Naive B cell (primary cell): ENCODE data around the gene TXLNG. TPM values are rescaled to one million over a fixed set of nuclear protein-coding genes. Genes with fewer than 3 reads are reported as not detected.

Experiments used
- ATAC-seq, 2 donors: fragments of 150-1000 bp; cut with Tn5 transposase; 2 replicates each; pipeline ENCODE4 v1.10.0; 2021; ENCODE audit warnings: low read depth in 2 of 2, mild to moderate bottlenecking in 2 of 2, moderate library complexity in 2 of 2
- DNase-seq: peaks from one replicate; pipeline ENCODE4 v3.0.0; 2022
- H3K27ac Mint-ChIP-seq, 6 donors: one replicate each; pipeline ENCODE4 v1.8.0; 2020 to 2022; ENCODE audit warnings: mild to moderate bottlenecking in 6 of 6, mixed read lengths in 6 of 6, moderate library complexity in 5 of 6, inconsistent platforms in 2 of 6
- H3K27me3 Mint-ChIP-seq, 3 donors: one replicate each; pipeline ENCODE4 v1.8.0; 2021 to 2022; ENCODE audit warnings: mixed read lengths in 3 of 3, mild to moderate bottlenecking in 1 of 3
- H3K36me3 Mint-ChIP-seq, 2 donors: one replicate each; pipeline ENCODE4 v1.8.0; 2020 to 2022; ENCODE audit warnings: mixed read lengths in 2 of 2, inconsistent platforms in 1 of 2, mild to moderate bottlenecking in 1 of 2
- H3K4me1 Mint-ChIP-seq, 3 donors: one replicate each; pipeline ENCODE4 v1.8.0; 2020 to 2022; ENCODE audit warnings: mixed read lengths in 3 of 3, inconsistent platforms in 1 of 3, mild to moderate bottlenecking in 1 of 3, moderate library complexity in 1 of 3
- H3K4me3 Mint-ChIP-seq, 8 donors: one replicate each; pipeline ENCODE4 v1.8.0; 2020 to 2022; ENCODE audit warnings: mild to moderate bottlenecking in 8 of 8, mixed read lengths in 8 of 8, moderate library complexity in 8 of 8, inconsistent platforms in 2 of 8
- H3K9me3 Mint-ChIP-seq, 7 donors: one replicate each; pipeline ENCODE4 v1.8.0; 2020 to 2022; ENCODE audit warnings: mixed read lengths in 7 of 7, mild to moderate bottlenecking in 5 of 7, inconsistent platforms in 2 of 7, moderate library complexity in 1 of 7
- polyA plus RNA-seq, 6 donors: library from polyadenylated mRNA; unstranded; fragments of 300-500 nt; fragmentation: Illumina TruSeq; gene quantifications; one replicate each; pipeline ENCODE4 v1.2.3, GENCODE V29; 2021; ENCODE audit warnings: low read depth in 6 of 6

TXLNG gene
- polyA plus RNA-seq, 6 donors from 2014 or later: 8.6 to 20.8 (median 15.9) TPM

DNA sequence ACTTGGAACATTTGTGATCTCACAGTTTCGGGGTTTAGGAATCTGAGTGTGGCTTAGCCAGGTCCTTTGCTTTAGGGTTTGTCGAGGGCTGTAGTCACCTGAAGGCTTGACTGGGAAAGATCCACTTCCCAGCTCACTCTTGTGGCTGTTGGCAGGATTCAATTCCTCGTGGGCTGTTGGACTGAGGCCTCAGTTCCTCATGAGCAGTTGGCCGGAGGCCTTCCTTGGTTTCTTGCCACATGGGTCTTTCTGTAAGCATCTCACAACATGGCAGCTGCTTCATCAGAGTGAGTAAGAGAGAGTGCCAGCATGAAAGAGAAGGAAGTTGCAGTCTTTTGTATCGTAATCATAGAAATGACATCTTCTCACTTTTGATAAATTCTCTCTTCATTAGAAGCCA lies 11.1 kb downstream of the TXLNG start:
- no peaks in the 10 kb centered on the region for H3K9me3 Mint-ChIP-seq
- H3K4me1 Mint-ChIP-seq: peaks cover 0 to 7% (median 5%) of the 10 kb centered on the region in 3 donors
- peaks cover 0 to 15% of the 10 kb centered on the region in 2 donors for H3K36me3 Mint-ChIP-seq
- H3K27ac Mint-ChIP-seq: no peak overlapping the region
- ATAC-seq (no peak), DNase-seq (no peak)
- no peak overlapping the region for H3K4me3 Mint-ChIP-seq
- no peaks in the 10 kb centered on the region for H3K27me3 Mint-ChIP-seq

DNA sequence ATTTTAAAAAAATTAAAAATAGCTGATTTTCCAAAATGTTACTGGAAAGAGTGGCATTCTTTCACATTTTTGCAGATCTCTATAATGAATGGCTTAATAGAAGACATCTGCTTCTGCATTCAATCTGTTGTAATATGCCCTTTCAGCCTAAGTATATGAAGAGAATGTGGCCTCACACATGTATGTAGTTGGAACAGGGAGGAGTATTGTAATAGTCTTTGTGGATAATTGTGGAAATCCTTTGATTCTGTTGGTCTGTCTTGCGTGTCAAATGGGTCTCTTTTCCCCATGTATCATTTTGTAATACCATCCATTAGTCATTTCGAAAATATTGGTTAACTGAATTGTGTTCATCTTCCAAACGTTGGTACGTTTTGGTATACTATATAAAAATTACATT lies 11.6 kb downstream of the TXLNG start:
- DNase-seq (no peak), ATAC-seq (no peak)
- Mint-ChIP-seq H3K4me3 (no peak overlapping the region), H3K27ac (peak overlapping the region in 1 of 6 donors; percentile 20), H3K9me3 (no peaks in the 10 kb centered on the region), H3K4me1 (peaks cover 0 to 7% (median 5%) of the 10 kb centered on the region in 3 donors), H3K36me3 (peaks cover 0 to 15% of the 10 kb centered on the region in 2 donors), H3K27me3 (no peaks in the 10 kb centered on the region)

DNA sequence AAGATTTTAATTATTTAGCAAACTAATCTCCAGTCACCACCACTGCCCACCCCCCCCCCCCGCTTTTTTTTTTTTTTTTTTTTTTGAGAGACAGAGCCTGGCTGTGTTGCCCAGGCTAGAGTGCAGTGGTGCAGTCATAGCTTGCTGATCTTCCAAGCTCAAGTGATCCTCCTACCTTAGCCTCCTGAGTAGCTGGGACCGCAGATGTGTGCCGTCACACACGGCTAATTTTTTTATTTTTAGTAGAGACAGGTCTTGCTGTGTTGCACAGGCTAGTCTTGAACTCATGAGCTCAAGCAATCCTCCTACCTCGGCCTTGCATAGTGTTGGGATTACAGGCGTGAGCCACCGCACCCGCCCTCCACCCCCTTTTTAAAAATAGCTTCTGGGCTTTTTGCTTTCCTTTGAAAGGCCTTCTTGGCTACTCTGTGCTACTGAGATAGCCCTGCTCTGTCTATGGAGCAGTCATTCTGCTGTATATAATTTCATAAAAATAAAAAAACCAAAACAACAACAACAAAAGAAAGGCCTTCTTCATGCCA lies 18.7 kb downstream of the TXLNG start:
- ATAC-seq: no peak
- Mint-ChIP-seq H3K27me3 (no peaks in the 10 kb centered on the region), H3K4me1 (peaks cover 8 to 31% (median 19%) of the 10 kb centered on the region in 3 donors)

GRCh38 chrX:16807548-16807947 lies 21.3 kb downstream of the TXLNG start:
- Mint-ChIP-seq H3K36me3 (no peaks in the 10 kb centered on the region), H3K4me3 (no peak overlapping the region), H3K4me1 (peaks cover 8 to 33% (median 19%) of the 10 kb centered on the region in 3 donors), H3K27me3 (no peaks in the 10 kb centered on the region), H3K9me3 (no peaks in the 10 kb centered on the region), H3K27ac (peak overlapping the region in 1 of 6 donors; percentile 78)
- ATAC-seq: no peak
- no peak for DNase-seq

More for the DNA sequence above, 18.7 kb downstream of the TXLNG start:
- no peaks in the 10 kb centered on the region for H3K9me3 Mint-ChIP-seq
- H3K27ac Mint-ChIP-seq: no peak overlapping the region
- no peak overlapping the region for H3K4me3 Mint-ChIP-seq
- no peaks in the 10 kb centered on the region for H3K36me3 Mint-ChIP-seq
- no peak for DNase-seq

DNA sequence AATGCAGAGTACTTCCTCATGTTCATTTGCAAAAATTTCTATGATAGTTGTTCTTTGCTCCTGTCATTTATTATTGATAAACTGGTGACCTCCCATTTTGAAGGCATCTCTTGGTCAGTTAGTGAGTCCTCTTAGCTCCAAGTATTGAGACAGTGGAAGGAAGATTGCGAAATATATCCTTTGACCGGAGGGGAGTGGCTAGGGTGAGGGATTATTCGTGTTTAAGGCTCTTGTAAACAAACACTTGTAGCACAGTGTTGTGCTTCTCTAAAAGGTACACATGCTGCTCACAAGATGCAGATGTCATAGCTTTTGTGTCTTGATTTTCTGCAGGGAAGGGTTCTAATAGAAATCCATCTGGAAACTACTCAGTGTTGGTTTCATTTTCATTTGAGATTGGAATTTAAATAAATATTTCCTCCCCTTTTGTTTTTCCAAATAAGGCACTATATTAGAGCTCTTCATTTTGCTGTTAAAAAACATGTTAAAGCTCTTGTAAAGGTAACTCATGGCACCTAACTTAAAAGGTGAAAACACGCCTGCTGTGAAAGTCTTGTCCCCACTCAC lies 21.8 kb downstream of the TXLNG start:
- H3K27me3 Mint-ChIP-seq: no peaks in the 10 kb centered on the region
- no peaks in the 10 kb centered on the region for H3K9me3 Mint-ChIP-seq
- peaks cover 8 to 33% (median 19%) of the 10 kb centered on the region in 3 donors for H3K4me1 Mint-ChIP-seq
- peak overlapping the region in 3 of 6 donors; percentile 2 to 78 (median 32) for H3K27ac Mint-ChIP-seq
- no peak overlapping the region for H3K4me3 Mint-ChIP-seq
- DNase-seq: no peak
- H3K36me3 Mint-ChIP-seq: no peaks in the 10 kb centered on the region
- no peak for ATAC-seq

DNA sequence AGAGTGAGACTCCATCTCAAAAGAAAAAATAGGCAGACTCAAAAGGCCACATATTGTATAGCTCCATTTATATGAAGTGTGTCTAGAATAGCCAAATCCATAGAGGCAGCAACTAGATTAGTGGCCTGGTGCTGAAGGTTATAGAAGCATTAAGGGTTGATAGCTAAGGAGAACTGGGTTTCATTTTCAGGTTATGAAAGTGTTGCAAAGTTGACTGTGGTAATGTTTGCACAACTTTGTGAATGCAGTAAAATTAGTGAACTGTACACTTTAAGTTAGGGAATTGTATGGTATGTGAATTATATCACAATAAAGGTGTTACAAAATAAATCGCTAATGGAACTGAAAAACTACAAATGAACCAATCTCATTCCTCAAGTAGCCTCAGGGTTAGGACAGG lies 28.3 kb downstream of the TXLNG start:
- ATAC-seq: no peak

DNA sequence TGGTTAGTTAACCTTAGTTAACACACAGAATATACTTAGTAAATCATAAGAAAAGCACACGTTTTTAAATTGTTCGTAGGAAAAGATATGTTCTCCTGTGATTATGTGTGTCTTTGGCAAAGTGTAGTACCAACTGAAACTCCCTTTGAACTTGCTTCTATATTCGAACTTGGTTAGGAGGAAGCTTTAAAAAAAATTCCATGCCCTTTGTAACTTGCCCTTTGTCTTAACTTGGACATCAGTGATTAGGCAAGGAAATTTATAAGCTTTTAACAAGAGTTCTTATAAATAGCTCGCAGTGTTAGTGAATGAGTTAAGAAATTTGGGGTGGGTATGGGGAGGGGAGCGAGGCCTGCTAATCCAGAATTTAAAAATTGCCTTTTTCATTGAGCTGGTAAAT lies 33.4 kb downstream of the TXLNG start:
- H3K4me3 Mint-ChIP-seq: peak overlapping the region in 1 of 8 donors; percentile 31
- H3K4me1 Mint-ChIP-seq: peaks cover 0 to 6% (median 0%) of the 10 kb centered on the region in 3 donors
- H3K36me3 Mint-ChIP-seq: peaks cover 8 to 25% of the 10 kb centered on the region in 2 donors
- no peaks in the 10 kb centered on the region for H3K9me3 Mint-ChIP-seq
- peak overlapping the region in 1 of 6 donors; percentile 75 for H3K27ac Mint-ChIP-seq
- H3K27me3 Mint-ChIP-seq: no peaks in the 10 kb centered on the region
- DNase-seq (no peak), ATAC-seq (no peak)

More for the DNA sequence above, 28.3 kb downstream of the TXLNG start:
- Mint-ChIP-seq H3K4me1 (peaks cover 0 to 6% (median 3%) of the 10 kb centered on the region in 3 donors), H3K9me3 (no peaks in the 10 kb centered on the region), H3K4me3 (no peak overlapping the region), H3K27ac (peak overlapping the region in 1 of 6 donors; percentile 87), H3K27me3 (no peaks in the 10 kb centered on the region), H3K36me3 (peaks cover 0 to 4% of the 10 kb centered on the region in 2 donors)
- DNase-seq: no peak

- ATAC-seq: no peak
- Mint-ChIP-seq H3K27me3 (no peaks in the 10 kb centered on the region), H3K4me1 (no peaks in the 10 kb centered on the region), H3K27ac (peak overlapping the region in 1 of 6 donors; percentile 32), H3K36me3 (peaks cover 8 to 25% of the 10 kb centered on the region in 2 donors), H3K4me3 (no peak overlapping the region), H3K9me3 (no peaks in the 10 kb centered on the region)
- no peak for DNase-seq
Measured at GRCh38 chrX:16822723-16823122, 36.5 kb downstream of the TXLNG start.

DNA sequence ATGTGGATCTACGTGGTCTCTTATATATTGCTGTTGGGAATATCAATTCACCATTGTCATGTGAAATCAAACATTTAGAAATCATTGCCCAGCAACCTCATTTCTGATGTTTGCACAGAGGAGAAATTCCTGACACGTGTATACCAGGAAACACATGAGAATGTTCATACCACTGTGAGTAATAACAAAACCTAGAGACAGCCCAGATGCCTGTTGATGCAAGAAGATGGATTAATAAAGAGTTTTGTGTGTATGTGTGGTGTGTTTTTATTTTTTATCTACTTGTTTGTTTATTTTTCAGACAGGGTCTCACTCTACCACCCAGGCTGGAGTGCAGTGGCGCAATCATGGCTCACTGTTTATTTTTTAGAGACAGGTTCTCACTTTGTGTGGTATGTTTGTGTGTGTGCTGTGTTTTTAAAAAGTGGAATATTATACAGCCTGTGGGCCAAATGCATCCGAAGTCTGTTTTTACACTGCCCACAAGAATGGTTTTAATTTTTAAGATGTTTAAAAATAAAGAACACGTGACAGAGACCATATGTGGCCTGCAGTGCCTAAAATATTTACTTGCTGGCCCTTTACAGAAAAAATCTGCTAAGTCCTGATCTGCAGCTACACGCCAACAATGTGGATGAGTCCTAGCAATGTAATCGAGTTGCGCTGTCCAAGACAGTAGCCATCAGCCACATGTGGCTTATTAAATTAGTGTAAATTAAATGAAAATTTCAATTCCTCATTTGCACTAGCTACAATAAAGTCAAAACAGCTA lies 39.2 kb downstream of the TXLNG start:
- no peak overlapping the region for H3K4me3 Mint-ChIP-seq
- no peak overlapping the region for H3K27ac Mint-ChIP-seq
- H3K4me1 Mint-ChIP-seq: no peaks in the 10 kb centered on the region
- peaks cover 17 to 22% of the 10 kb centered on the region in 2 donors for H3K36me3 Mint-ChIP-seq
- no peaks in the 10 kb centered on the region for H3K9me3 Mint-ChIP-seq
- ATAC-seq (no peak), DNase-seq (no peak)
- H3K27me3 Mint-ChIP-seq: no peaks in the 10 kb centered on the region

DNA sequence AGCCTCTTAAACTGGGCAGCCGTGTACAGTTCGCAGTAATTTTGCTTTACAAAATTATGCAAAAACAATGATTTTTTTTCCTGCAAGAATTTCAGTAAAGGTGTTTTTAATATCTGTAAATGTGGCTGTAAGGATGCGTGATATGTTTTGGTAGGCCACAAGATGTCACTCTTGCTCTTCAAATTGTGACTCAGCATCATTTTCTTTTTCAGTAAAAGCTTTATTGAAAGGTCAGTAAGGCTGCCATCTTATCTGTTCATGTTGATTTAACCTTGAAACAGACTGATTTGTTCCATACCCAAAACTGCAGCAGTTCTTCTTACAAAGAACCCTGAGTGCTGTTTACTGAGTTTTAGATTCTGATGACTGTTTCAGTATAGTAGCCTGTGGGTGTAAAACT lies 39.9 kb downstream of the TXLNG start:
- H3K27me3 Mint-ChIP-seq: no peaks in the 10 kb centered on the region
- ATAC-seq (no peak), DNase-seq (peak; percentile 23)
- no peak overlapping the region for H3K4me3 Mint-ChIP-seq
- H3K9me3 Mint-ChIP-seq: no peaks in the 10 kb centered on the region
- no peaks in the 10 kb centered on the region for H3K4me1 Mint-ChIP-seq
- no peak overlapping the region for H3K27ac Mint-ChIP-seq
- peaks cover 17 to 22% of the 10 kb centered on the region in 2 donors for H3K36me3 Mint-ChIP-seq

DNA sequence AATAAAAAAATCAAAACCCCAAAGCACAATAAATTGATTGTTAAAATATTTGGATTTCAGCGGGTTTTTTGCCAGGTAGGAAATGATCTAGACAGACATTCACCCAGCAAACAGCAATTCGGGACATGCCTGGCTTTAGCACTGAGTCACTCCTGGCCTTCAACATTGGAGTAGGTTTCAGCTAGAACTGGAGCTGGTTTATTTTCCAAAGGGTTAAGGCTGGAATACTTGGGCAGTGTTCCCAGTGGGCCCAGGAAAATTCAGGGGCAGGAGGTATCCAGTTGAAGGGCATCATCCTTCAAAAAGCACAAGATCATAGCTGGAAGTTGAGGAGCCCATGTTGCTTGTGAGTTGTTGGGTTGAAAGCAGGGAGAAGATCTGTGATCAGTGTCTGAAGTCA lies 41.0 kb downstream of the TXLNG start:
- H3K9me3 Mint-ChIP-seq: no peaks in the 10 kb centered on the region
- H3K27ac Mint-ChIP-seq: no peak overlapping the region
- no peaks in the 10 kb centered on the region for H3K4me1 Mint-ChIP-seq
- H3K4me3 Mint-ChIP-seq: no peak overlapping the region
- no peak for DNase-seq
- H3K36me3 Mint-ChIP-seq: peaks cover 20 to 24% of the 10 kb centered on the region in 2 donors
- ATAC-seq: no peak
- H3K27me3 Mint-ChIP-seq: no peaks in the 10 kb centered on the region

DNA sequence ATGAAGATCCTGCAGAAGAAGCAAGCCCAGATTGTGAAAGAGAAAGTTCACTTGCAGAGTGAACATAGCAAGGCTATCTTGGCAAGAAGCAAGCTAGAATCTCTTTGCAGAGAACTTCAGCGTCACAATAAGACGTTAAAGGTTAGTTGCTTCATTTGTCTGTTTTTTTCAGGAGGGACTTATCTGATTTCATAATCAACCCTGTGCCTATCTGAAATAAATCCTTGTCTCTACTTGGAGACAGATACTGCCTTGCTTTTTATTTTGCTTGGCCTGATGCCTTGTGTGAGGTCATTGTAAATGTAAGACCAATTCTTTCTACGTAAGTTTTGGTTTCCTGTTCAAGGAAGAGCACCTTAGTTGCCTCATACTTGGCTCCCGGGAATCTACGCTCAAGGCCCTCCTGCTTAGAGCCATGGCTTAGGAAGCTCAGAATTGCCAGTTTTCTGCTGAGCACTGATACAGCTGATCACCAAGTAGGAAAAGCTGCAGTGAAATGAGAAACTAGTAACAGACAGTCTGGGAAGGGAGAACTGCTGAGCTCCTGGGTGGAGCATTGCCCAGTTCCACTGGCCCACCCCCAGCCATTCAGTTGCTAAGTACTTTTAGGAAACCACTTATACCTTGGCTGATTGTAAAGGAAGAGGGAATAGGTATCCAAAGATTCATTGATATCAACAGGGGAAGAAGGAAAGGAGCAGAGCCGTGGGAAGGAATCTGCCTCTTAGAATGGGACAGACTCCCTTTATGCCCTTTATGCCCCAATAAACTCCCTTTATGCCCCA lies 42.0 kb downstream of the TXLNG start:
- Mint-ChIP-seq H3K36me3 (peaks cover 20 to 26% of the 10 kb centered on the region in 2 donors), H3K27ac (peak overlapping the region in 1 of 6 donors; percentile 39), H3K27me3 (no peaks in the 10 kb centered on the region), H3K4me3 (no peak overlapping the region), H3K9me3 (no peaks in the 10 kb centered on the region), H3K4me1 (no peaks in the 10 kb centered on the region)
- ATAC-seq (no peak), DNase-seq (no peak)

- Mint-ChIP-seq H3K36me3 (peaks cover 30 to 32% of the 10 kb centered on the region in 2 donors), H3K4me1 (peaks cover 0 to 8% (median 0%) of the 10 kb centered on the region in 3 donors), H3K4me3 (peak overlapping the region in 1 of 8 donors; percentile 38), H3K27me3 (no peaks in the 10 kb centered on the region), H3K27ac (peak overlapping the region in 2 of 6 donors; percentile 84 to 94), H3K9me3 (peaks cover 0 to 3% (median 0%) of the 10 kb centered on the region in 7 donors)
- DNase-seq: no peak
- no peak for ATAC-seq
Measured at GRCh38 chrX:16832301-16832700, 46.0 kb downstream of the TXLNG start.
